NB4 (cell line): ENCODE data around the gene ZWILCH.

Experiments used
- DNase-seq: peaks from one replicate; pipeline ENCODE4 v3.0.0; 2010; ENCODE audit warnings: low read depth
- H3K4me3 ChIP-seq: one replicate; pipeline ENCODE4 v1.5.1; 2011; ENCODE audit warnings: mild to moderate bottlenecking, low read depth, low read length, moderate library complexity
- CTCF ChIP-seq: IDR thresholded peaks from one replicate; pipeline ENCODE4 v1.5.1; 2012; ENCODE audit warnings: low read depth, low read length
- MAX ChIP-seq: IDR thresholded peaks from 2 replicates; pipeline ENCODE4 v1.6.1; 2011; ENCODE audit warnings: low read depth, low read length
- MYC ChIP-seq: IDR thresholded peaks from 2 replicates; pipeline ENCODE4 v1.6.1; 2011; ENCODE audit warnings: low read depth, low read length
- POLR2A ChIP-seq: IDR thresholded peaks from 2 replicates; pipeline ENCODE4 v1.6.1; 2011; ENCODE audit warnings: mild to moderate bottlenecking; ENCODE audit not compliant: insufficient read length; ENCODE audit errors: extremely low read depth

ZWILCH gene

GRCh38 chr15:66545255-66545654 lies 40.1 kb downstream of the ZWILCH start:
- TF ChIP-seq MAX (no peak), MYC (no peak), CTCF (no peak), POLR2A (no peak)
- no peak for DNase-seq
- no peak overlapping the region for H3K4me3 ChIP-seq

GRCh38 chr15:66555685-66556084 lies 50.6 kb downstream of the ZWILCH start:
- TF ChIP-seq MYC (no peak), POLR2A (no peak), MAX (no peak), CTCF (no peak)
- H3K4me3 ChIP-seq: no peak overlapping the region
- no peak for DNase-seq

DNA sequence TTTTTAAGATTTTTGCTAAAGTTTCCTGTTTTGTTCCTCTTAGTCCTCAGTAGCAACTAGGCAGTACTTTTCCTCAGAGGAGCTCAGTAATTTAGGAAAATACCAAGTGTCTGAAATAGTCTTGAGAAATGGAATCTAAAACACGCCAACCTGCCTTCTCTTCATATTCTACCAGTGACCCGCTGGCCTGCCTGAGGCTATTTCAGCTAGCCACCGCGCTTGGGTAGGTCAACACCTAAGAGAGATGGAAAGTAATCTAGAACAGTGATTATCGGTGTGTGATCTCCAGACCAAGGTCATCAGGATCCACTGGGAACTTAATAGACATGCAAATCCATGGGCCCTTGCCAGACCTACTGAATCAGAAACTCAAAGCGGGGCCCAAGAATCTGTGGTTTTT lies 53.1 kb downstream of the ZWILCH start:
- no peak overlapping the region for H3K4me3 ChIP-seq
- no peak for DNase-seq
- TF ChIP-seq MYC (no peak), MAX (no peak), POLR2A (no peak), CTCF (no peak)

- TF ChIP-seq MYC: no peak
- no peak for TF ChIP-seq POLR2A
- TF ChIP-seq MAX: no peak
- TF ChIP-seq CTCF: no peak
- no peak for DNase-seq
- no peak overlapping the region for H3K4me3 ChIP-seq
Measured at GRCh38 chr15:66560856-66561525, 55.9 kb downstream of the ZWILCH start.

GRCh38 chr15:66563126-66563525 lies 58.0 kb downstream of the ZWILCH start:
- TF ChIP-seq MYC: no peak
- no peak for TF ChIP-seq CTCF
- TF ChIP-seq MAX: no peak
- TF ChIP-seq POLR2A: no peak
- H3K4me3 ChIP-seq: no peak overlapping the region
- DNase-seq: no peak

DNA sequence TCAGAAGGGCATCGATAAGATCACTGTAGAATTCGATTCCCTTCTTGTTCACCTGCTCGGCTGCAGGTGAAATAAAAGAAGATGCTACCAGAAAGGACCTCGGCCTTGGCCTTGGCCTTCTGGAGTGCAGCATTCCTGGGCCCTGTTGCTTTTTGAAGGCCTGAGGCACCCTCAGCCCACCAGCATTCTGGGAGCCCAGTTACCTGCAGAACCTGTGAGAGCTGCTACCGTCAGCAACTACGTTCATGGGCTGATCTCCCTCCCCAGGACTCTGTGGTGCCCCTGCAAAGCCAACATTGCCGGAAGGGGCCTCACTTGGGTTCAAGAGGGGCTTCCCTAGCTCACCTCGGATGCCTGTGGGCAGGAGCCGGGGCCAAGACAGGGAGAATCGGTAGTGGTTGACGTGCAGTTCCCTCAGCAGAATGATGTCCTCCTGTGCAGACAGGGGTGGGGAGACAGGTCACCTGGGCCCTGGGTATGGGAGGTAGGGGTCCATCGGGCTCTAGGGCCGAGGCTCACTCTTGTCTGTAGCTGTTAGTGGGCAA lies 58.5 kb downstream of the ZWILCH start:
- TF ChIP-seq MAX: no peak
- no peak for TF ChIP-seq MYC
- TF ChIP-seq CTCF: no peak
- no peak for TF ChIP-seq POLR2A
- DNase-seq: no peak
- H3K4me3 ChIP-seq: no peak overlapping the region
